GM12873 (cell line): ENCODE data around the gene XPR1.

Experiments used
- CTCF ChIP-seq: IDR thresholded peaks from 2 replicates; pipeline ENCODE4 v1.5.1; 2012; ENCODE audit warnings: low read depth, mild to moderate bottlenecking, moderate library complexity, low read length, control low read depth; ENCODE audit not compliant: insufficient read depth; ENCODE audit errors: missing control alignments

The XPR1 gene

GRCh38 chr1:180892272-180892671 is 260.4 kb downstream of the XPR1 start:
- TF ChIP-seq CTCF: no peak

- TF ChIP-seq CTCF: no peak
Observed at GRCh38 chr1:180892675-180893074, 260.9 kb downstream of the XPR1 start.

GRCh38 chr1:180893614-180894013 is 261.8 kb downstream of the XPR1 start:
- TF ChIP-seq CTCF: no peak

- no peak for TF ChIP-seq CTCF
Observed at GRCh38 chr1:180896161-180896560, 264.3 kb downstream of the XPR1 start.

GRCh38 chr1:180898441-180899219 is 266.8 kb downstream of the XPR1 start:
- TF ChIP-seq CTCF: no peak

GRCh38 chr1:180899262-180899661 is 267.4 kb downstream of the XPR1 start:
- no peak for TF ChIP-seq CTCF

- TF ChIP-seq CTCF: no peak
Observed at GRCh38 chr1:180901076-180901990, 269.5 kb downstream of the XPR1 start.
